Right lobe of liver (tissue), 6 donors: ENCODE results near the gene EHD1. TPM values are rescaled to one million over a fixed set of nuclear protein-coding genes. Genes with fewer than 3 reads are reported as not detected.
"Not testable (repeated sequence)": the region's sequence is repeated elsewhere in the genome, so short reads cannot be mapped to it uniquely, and the experiment has no call there.

Experiments used
- ATAC-seq, 4 donors: fragments of 200-7000 bp; cut with Tn5 transposase; one replicate each; pipeline ENCODE4 v1.9.1; 2020; ENCODE audit warnings: mild to moderate bottlenecking in 4 of 4, moderate library complexity in 4 of 4
- DNase-seq, 3 donors: peaks; one replicate each; pipeline ENCODE4 v3.0.0-alpha.2; 2020
- H3K27ac ChIP-seq, 3 donors: fragments of 200-600 bp; one replicate each; pipeline ENCODE4 v1.8.0; 2022
- H3K27me3 ChIP-seq, 2 donors: fragments of 200-600 bp; one replicate each; pipeline ENCODE4 v1.8.0; 2022
- H3K36me3 ChIP-seq, 4 donors: fragments of 200-600 bp; sonication (generic) in 1 of 4; one replicate each; pipeline versions ENCODE4 v1.5.1 to v1.8.0; 2017 to 2022; ENCODE audit warnings: control low read depth in 1 of 4
- H3K4me1 ChIP-seq, 4 donors: fragments of 200-600 bp; sonication (generic) in 1 of 4; one replicate each; pipeline versions ENCODE4 v1.5.1 to v1.8.0; 2017 to 2022; ENCODE audit warnings: control low read depth in 1 of 4
- H3K4me3 ChIP-seq, 3 donors: fragments of 200-600 bp; one replicate each; pipeline ENCODE4 v1.8.0; 2022
- H3K9me3 ChIP-seq, 4 donors: fragments of 200-600 bp; sonication (generic) in 1 of 4; one replicate each; pipeline versions ENCODE4 v1.5.1 to v1.8.0; 2017 to 2022; ENCODE audit warnings: control low read depth in 1 of 4
- CTCF ChIP-seq, 4 donors: fragments of 200-600 bp in 3 of 4; fragments of 450-650 bp in 1 of 4; IDR thresholded peaks; one replicate each; pipeline versions ENCODE4 v1.5.1 to v1.8.0; 2016 to 2022; ENCODE audit warnings: antibody characterized with exemption in 4 of 4, mild to moderate bottlenecking in 2 of 4
- POLR2A ChIP-seq: fragments of 450-650 bp; IDR thresholded peaks from one replicate; pipeline ENCODE4 v1.6.1; 2017; ENCODE audit warnings: antibody characterized with exemption, mild to moderate bottlenecking
- WGBS: methylation state at CpG from one replicate; pipeline ENCODE4 v1.1.6; 2018; ENCODE audit warnings: low coverage, low lambda C conversion rate; ENCODE audit not compliant: insufficient coverage; ENCODE audit errors: missing lambda C conversion rate; 5-methylcytosine and 5-hydroxymethylcytosine counted together
- intact Hi-C, 2 donors: fragments of 100-400 bp; cut with DNase I; formaldehyde crosslinking; loops; one replicate each; pipeline versions ENCODE4 v1.11.2 to v1.14.1; 2022
- total RNA-seq, 6 experiments: library from RNA; depleted of rRNA in 2 of 6; stranded (reverse); fragments of >200 nt in 2 of 6; fragmentation: NEBNext Ultra II Directional in 3 of 6; extraction: Animal tissue kit (Norgen Biotek cat#: 25700) in 3 of 6; gene quantifications; one replicate each; pipeline versions ENCODE4 v1.1.0 to v1.2.4, GENCODE V29; 2016 to 2023
- donor health status: DM: no; HTN: yes; CAD: no.
- donor health status: DM: no; HTN: no; CAD: no.
- donor health status: DM: no; HTN: no; CAD: no.
- donor health status: DM: no; HTN: yes; CAD: no.
- donor health status: DM: no; HTN: yes; CAD: no.

Gene EHD1
- total RNA-seq, 6 experiments from 2014 or later: 18.8 to 36.1 (median 26.3) TPM

GRCh38 chr11:64817476-64817875 lies 60.9 kb downstream of the EHD1 start:
- WGBS: 84% methylated on average over 3 of the region's 3 CpGs
- Histone ChIP-seq H3K27ac (no peak overlapping the region), H3K4me1 (peaks cover 0 to 12% (median 0%) of the 10 kb centered on the region in 4 donors), H3K27me3 (no peaks in the 10 kb centered on the region), H3K4me3 (no peak overlapping the region), H3K9me3 (no peaks in the 10 kb centered on the region), H3K36me3 (no peaks in the 10 kb centered on the region)
- ATAC-seq: no peak
- intact Hi-C loops: no loop called here
- no peak for DNase-seq
- TF ChIP-seq CTCF (IDR thresholded peaks at IDR 0.05) (no peak), POLR2A (no peak)

GRCh38 chr11:64815433-64815832 lies 63.0 kb downstream of the EHD1 start:
- 47% methylated on average over 5 of the region's 5 CpGs for WGBS
- peaks cover 0 to 12% (median 0%) of the 10 kb centered on the region in 4 donors for H3K4me1 ChIP-seq
- DNase-seq (peak in 1 of 3 donors; percentile 58), ATAC-seq (peak; percentile 64 to 72 (median 70))
- H3K27ac ChIP-seq, H3K36me3 ChIP-seq, intact Hi-C loops, H3K9me3 ChIP-seq, H3K4me3 ChIP-seq, H3K27me3 ChIP-seq: not testable (repeated sequence)

- intact Hi-C loops: no loop called here
- TF ChIP-seq POLR2A (no peak), CTCF (IDR thresholded peaks at IDR 0.05) (no peak)
- Histone ChIP-seq H3K27me3 (no peaks in the 10 kb centered on the region), H3K27ac (no peak overlapping the region), H3K4me3 (no peak overlapping the region), H3K9me3 (no peaks in the 10 kb centered on the region), H3K4me1 (peaks cover 0 to 14% (median 0%) of the 10 kb centered on the region in 4 donors), H3K36me3 (no peaks in the 10 kb centered on the region)
- DNase-seq (no peak), ATAC-seq (no peak)
- 75% methylated on average over 6 of the region's 7 CpGs for WGBS
Measured at GRCh38 chr11:64814712-64815187, 63.7 kb downstream of the EHD1 start.

GRCh38 chr11:64813826-64814225 lies 64.6 kb downstream of the EHD1 start:
- H3K4me1 ChIP-seq: peaks cover 0 to 19% (median 0%) of the 10 kb centered on the region in 4 donors
- no peak for TF ChIP-seq CTCF (IDR thresholded peaks at IDR 0.05)
- TF ChIP-seq POLR2A: no peak
- no peaks in the 10 kb centered on the region for H3K36me3 ChIP-seq
- intact Hi-C loops: no loop called here
- no peak overlapping the region for H3K27ac ChIP-seq
- H3K9me3 ChIP-seq: no peaks in the 10 kb centered on the region
- no peaks in the 10 kb centered on the region for H3K27me3 ChIP-seq
- ATAC-seq (no peak), DNase-seq (no peak)
- no peak overlapping the region for H3K4me3 ChIP-seq
- WGBS: 90% methylated on average over 5 of the region's 5 CpGs

GRCh38 chr11:64810891-64811272 lies 67.5 kb downstream of the EHD1 start:
- DNase-seq: no peak
- Histone ChIP-seq H3K9me3 (no peaks in the 10 kb centered on the region), H3K4me1 (peaks cover 0 to 14% (median 0%) of the 10 kb centered on the region in 4 donors), H3K36me3 (no peaks in the 10 kb centered on the region), H3K27ac (peak overlapping the region; percentile 38 to 64 (median 44)), H3K27me3 (no peaks in the 10 kb centered on the region), H3K4me3 (peak overlapping the region; percentile 77 to 87 (median 78))
- 42% methylated on average over 17 of the region's 17 CpGs for WGBS
- intact Hi-C loops: no loop called here
- ATAC-seq: peak; percentile 14 to 40 (median 31)
- no peak for TF ChIP-seq POLR2A
- no peak for TF ChIP-seq CTCF (IDR thresholded peaks at IDR 0.05)
